Measurements from ENCODE around the gene LPP. TPM values are rescaled to one million over a fixed set of nuclear protein-coding genes. Genes with fewer than 3 reads are reported as not detected.

The LPP gene
- total RNA-seq, 1 experiment from 2014 or later = 148 TPM

DNA sequence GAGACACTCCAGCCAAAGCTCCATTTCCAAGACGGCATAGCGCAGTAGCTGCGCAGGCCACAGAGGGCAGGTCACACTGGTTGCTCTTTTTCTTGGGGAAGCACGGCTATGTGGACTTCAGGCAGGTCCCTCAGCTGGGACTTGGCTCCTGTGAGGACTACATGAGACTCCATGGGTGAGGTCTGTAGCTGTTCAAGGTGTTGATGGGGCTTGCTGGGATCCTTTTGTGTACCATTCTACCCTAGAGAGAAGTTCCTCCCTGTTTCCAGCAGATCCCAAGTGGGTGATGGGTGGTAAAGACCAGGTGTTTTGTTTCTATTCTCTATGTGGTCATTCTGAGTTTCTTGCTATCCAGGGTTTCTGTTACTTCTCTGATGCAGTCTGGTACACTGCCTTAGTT is 183.3 kb downstream of the LPP start:
- Histone ChIP-seq H3K9me2 (ENCODE audit: insufficient read depth) (no peaks in the 10 kb centered on the region), H4K20me1 (ENCODE audit: insufficient read depth) (no peaks in the 10 kb centered on the region)
- CTCF ChIA-PET = no interaction called here

DNA sequence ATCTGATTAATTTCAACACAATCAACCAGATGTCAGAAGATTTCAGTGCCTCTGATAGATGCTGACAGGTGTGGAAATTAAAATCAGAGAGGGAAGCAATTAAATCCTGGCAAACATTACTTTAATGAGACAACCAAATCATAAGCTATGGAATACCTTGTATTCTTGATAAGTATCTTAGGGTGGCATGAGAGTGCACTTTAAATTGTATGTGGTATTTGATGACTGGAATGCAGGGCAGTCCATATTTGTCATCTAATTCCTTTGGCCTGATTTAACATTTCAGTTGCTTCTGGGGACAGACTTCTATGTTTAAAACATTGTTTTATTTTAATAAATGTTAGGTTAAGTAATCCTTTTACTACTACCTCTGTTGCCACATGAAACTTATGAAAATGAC is 184.1 kb downstream of the LPP start:
- intact Hi-C loops (cut with micrococcal nuclease; ENCODE audit: unreplicated experiment) = no loop called here
- TF ChIP-seq, protein P1, sequence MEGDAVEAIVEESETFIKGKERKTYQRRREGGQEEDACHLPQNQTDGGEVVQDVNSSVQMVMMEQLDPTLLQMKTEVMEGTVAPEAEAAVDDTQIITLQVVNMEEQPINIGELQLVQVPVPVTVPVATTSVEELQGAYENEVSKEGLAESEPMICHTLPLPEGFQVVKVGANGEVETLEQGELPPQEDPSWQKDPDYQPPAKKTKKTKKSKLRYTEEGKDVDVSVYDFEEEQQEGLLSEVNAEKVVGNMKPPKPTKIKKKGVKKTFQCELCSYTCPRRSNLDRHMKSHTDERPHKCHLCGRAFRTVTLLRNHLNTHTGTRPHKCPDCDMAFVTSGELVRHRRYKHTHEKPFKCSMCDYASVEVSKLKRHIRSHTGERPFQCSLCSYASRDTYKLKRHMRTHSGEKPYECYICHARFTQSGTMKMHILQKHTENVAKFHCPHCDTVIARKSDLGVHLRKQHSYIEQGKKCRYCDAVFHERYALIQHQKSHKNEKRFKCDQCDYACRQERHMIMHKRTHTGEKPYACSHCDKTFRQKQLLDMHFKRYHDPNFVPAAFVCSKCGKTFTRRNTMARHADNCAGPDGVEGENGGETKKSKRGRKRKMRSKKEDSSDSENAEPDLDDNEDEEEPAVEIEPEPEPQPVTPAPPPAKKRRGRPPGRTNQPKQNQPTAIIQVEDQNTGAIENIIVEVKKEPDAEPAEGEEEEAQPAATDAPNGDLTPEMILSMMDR (conservative IDR thresholded peaks at IDR 0.05) = no peak
- no peak for TF ChIP-seq EZH2 (IDR thresholded peaks at IDR 0.05; ENCODE audit: low read depth)
- Histone ChIP-seq H3K27ac (no peak overlapping the region), H2AFZ (no peak overlapping the region), H3F3A (ENCODE audit: insufficient read depth, low read depth) (0 out of 2 replicates have a peak, but pooled peaks cover 5% of the 10 kb centered on the region), H3K4me1 (replicated peaks; ENCODE audit: insufficient read depth) (no peaks in the 10 kb centered on the region), H3K4me3 (no peak overlapping the region), H4K20me1 (ENCODE audit: insufficient read depth) (no peaks in the 10 kb centered on the region), H3K4me2 (no peak overlapping the region), H3K9me3 (ENCODE audit: insufficient read depth, low read depth) (no peaks in the 10 kb centered on the region), H3K79me2 (ENCODE audit: low read depth) (peaks cover 13% of the 10 kb centered on the region), H3K27me3 (ENCODE audit: insufficient read depth, low read depth) (no peaks in the 10 kb centered on the region), H3K9me2 (ENCODE audit: insufficient read depth) (no peaks in the 10 kb centered on the region), H3K36me3 (ENCODE audit: low read depth) (0 out of 2 replicates have a peak, but pooled peaks cover 6% of the 10 kb centered on the region)
- CTCF ChIA-PET = no interaction called here
- BruUV-seq (replicated peaks) = no TSS peak
- POLR2A ChIA-PET (ENCODE audit: unreplicated experiment) = interaction anchor here (0.7 to 1.0 kb wide), 2 partner anchors 102 to 588 kb away, joined by 4 to 5 read pairs; no protein-coding TSS in a partner anchor
- DNase-seq = no peak

More for the DNA sequence above, 183.3 kb downstream of the LPP start:
- H3K4me1 ChIP-seq (replicated peaks; ENCODE audit: insufficient read depth) = no peaks in the 10 kb centered on the region
- intact Hi-C loops (cut with micrococcal nuclease; ENCODE audit: unreplicated experiment) = no loop called here
- H2AFZ ChIP-seq = no peak overlapping the region
- no peak for DNase-seq
- TF ChIP-seq, protein P1 (conservative IDR thresholded peaks at IDR 0.05) = no peak
- TF ChIP-seq EZH2 (IDR thresholded peaks at IDR 0.05; ENCODE audit: low read depth) = no peak
- no peak overlapping the region for H3K4me2 ChIP-seq
- 0 out of 2 replicates have a peak, but pooled peaks cover 6% of the 10 kb centered on the region for H3K36me3 ChIP-seq (ENCODE audit: low read depth)
- no peak overlapping the region for H3K4me3 ChIP-seq
- no TSS peak for BruUV-seq (replicated peaks)
- POLR2A ChIA-PET (ENCODE audit: unreplicated experiment) = no interaction called here
- H3F3A ChIP-seq (ENCODE audit: insufficient read depth, low read depth) = 0 out of 2 replicates have a peak, but pooled peaks cover 5% of the 10 kb centered on the region
- H3K79me2 ChIP-seq (ENCODE audit: low read depth) = peaks cover 13% of the 10 kb centered on the region
- no peaks in the 10 kb centered on the region for H3K27me3 ChIP-seq (ENCODE audit: insufficient read depth, low read depth)
- no peak overlapping the region for H3K27ac ChIP-seq
- H3K9me3 ChIP-seq (ENCODE audit: insufficient read depth, low read depth) = no peaks in the 10 kb centered on the region

DNA sequence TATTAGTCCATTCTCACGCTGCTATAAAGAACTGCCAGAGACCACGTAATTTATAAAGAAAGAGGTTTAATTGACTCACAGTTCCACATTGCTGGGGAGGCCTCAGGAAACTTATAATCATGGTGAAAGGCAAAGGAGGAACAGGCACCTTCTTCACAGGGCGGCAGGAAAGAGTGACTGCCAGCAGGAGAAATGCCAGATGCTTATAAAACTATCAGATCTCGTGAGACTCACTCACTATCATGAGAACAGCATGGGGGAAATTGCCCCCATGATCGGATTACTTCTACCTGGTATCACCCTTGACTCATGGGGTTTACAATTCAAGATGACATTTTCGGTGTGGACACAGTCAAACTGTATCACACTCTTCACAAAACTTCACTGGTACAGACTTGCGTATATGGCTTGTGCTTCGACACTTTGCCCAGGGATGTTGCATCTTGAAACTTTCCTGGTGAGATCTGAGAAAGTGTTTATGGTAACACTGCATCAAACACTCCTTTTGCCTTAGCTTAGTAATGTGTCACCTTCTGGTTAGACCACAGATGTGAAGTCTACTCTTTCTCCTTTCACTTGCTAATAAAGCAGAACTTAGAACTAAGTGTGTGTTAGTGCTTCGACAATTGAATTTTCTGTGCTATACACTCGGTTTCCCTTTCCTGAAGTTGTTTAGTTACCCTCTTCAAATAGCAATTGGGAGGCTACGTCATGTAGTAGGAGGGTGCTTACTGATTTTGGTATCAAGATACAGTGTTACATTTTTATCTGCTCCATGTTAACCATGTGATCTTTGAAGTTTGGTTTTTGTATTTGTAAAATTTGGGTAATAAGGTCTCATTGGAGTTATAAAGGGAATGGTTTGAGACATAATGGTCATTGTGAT is 185.7 kb downstream of the LPP start:
- Histone ChIP-seq H3K4me2 (no peak overlapping the region), H3K9me3 (ENCODE audit: insufficient read depth, low read depth) (no peaks in the 10 kb centered on the region), H3K27me3 (ENCODE audit: insufficient read depth, low read depth) (no peaks in the 10 kb centered on the region), H4K20me1 (ENCODE audit: insufficient read depth) (no peaks in the 10 kb centered on the region), H3K36me3 (ENCODE audit: low read depth) (0 out of 2 replicates have a peak, but pooled peaks cover 6% of the 10 kb centered on the region), H3K79me2 (ENCODE audit: low read depth) (peaks cover 13% of the 10 kb centered on the region), H2AFZ (no peak overlapping the region), H3K27ac (no peak overlapping the region), H3K9me2 (ENCODE audit: insufficient read depth) (no peaks in the 10 kb centered on the region), H3K4me1 (replicated peaks; ENCODE audit: insufficient read depth) (no peaks in the 10 kb centered on the region), H3K4me3 (no peak overlapping the region), H3F3A (ENCODE audit: insufficient read depth, low read depth) (0 out of 2 replicates have a peak, but pooled peaks cover 5% of the 10 kb centered on the region)
- intact Hi-C loops (cut with micrococcal nuclease; ENCODE audit: unreplicated experiment) = no loop called here
- BruUV-seq (replicated peaks) = no TSS peak
- TF ChIP-seq, protein P1 (conservative IDR thresholded peaks at IDR 0.05) = no peak
- no peak for TF ChIP-seq EZH2 (IDR thresholded peaks at IDR 0.05; ENCODE audit: low read depth)
- no peak for DNase-seq
- CTCF ChIA-PET = interaction anchor here (0.7 kb wide), 1 partner anchor 19 kb away, joined by 12 read pairs; no protein-coding TSS in a partner anchor
- POLR2A ChIA-PET (ENCODE audit: unreplicated experiment) = interaction anchor here (0.5 kb wide), 1 partner anchor 602 kb away, joined by 7 read pairs; no protein-coding TSS in a partner anchor

All from PC-9 (cell line).